ENCODE data around the gene JARID2. TPM values are rescaled to one million over a fixed set of nuclear protein-coding genes. Genes with fewer than 3 reads are reported as not detected.

The JARID2 gene
- total RNA-seq, 4 donors from 2014 or later, result 11.6 to 22.5 (median 16.4) TPM

GRCh38 chr6:15309611-15310283 is 63.9 kb downstream of the JARID2 start:
- no peaks in the 10 kb centered on the region for H3K9me3 ChIP-seq
- H3K4me1 ChIP-seq, result peaks cover 70 to 76% of the 10 kb centered on the region in 2 donors
- intact Hi-C loops (cut with DNase I; ENCODE audit: low total_unique reads) (no loop called here), in situ Hi-C loops (cut with MboI; ENCODE audit: low sequenced_read_pairs in 4 of 4) (no loop called here)
- peak overlapping the region in 3 of 4 donors; percentile 38 to 66 (median 51) for H3K27ac ChIP-seq
- TF ChIP-seq CTCF (IDR thresholded peaks at IDR 0.05 in 4 of 5, conservative IDR thresholded peaks at IDR 0.05 in 1 of 5) (no peak), POLR2A (IDR thresholded peaks at IDR 0.05) (no peak)
- no peaks in the 10 kb centered on the region for H3K36me3 ChIP-seq
- no peaks in the 10 kb centered on the region for H3K27me3 ChIP-seq
- H3K4me3 ChIP-seq, result no peak overlapping the region
- no peak for DNase-seq
- no peak for ATAC-seq

- in situ Hi-C loops (cut with MboI; ENCODE audit: low sequenced_read_pairs in 4 of 4) (no loop called here), intact Hi-C loops (cut with DNase I; ENCODE audit: low total_unique reads) (no loop called here)
- ATAC-seq (peak; percentile 34 to 42), DNase-seq (no peak)
- H3K4me3 ChIP-seq, result no peak overlapping the region
- H3K4me1 ChIP-seq, result peaks cover 69 to 70% of the 10 kb centered on the region in 2 donors
- H3K27ac ChIP-seq, result peak overlapping the region; percentile 25 to 66 (median 44)
- TF ChIP-seq CTCF (IDR thresholded peaks at IDR 0.05 in 4 of 5, conservative IDR thresholded peaks at IDR 0.05 in 1 of 5), result no peak
- no peaks in the 10 kb centered on the region for H3K9me3 ChIP-seq
- H3K36me3 ChIP-seq, result no peaks in the 10 kb centered on the region
- H3K27me3 ChIP-seq, result no peaks in the 10 kb centered on the region
Measured at GRCh38 chr6:15310680-15311079, 64.8 kb downstream of the JARID2 start.

GRCh38 chr6:15312500-15312899 is 66.6 kb downstream of the JARID2 start:
- peak overlapping the region in 2 of 4 donors; percentile 51 to 66 for H3K27ac ChIP-seq
- no peaks in the 10 kb centered on the region for H3K9me3 ChIP-seq
- in situ Hi-C loops (cut with MboI; ENCODE audit: low sequenced_read_pairs in 4 of 4), result no loop called here
- peaks cover 65 to 70% of the 10 kb centered on the region in 2 donors for H3K4me1 ChIP-seq
- H3K27me3 ChIP-seq, result no peaks in the 10 kb centered on the region
- no peak overlapping the region for H3K4me3 ChIP-seq
- TF ChIP-seq POLR2A (IDR thresholded peaks at IDR 0.05), result no peak
- no peak for TF ChIP-seq CTCF (IDR thresholded peaks at IDR 0.05 in 4 of 5, conservative IDR thresholded peaks at IDR 0.05 in 1 of 5)
- DNase-seq (no peak), ATAC-seq (no peak)
- no peaks in the 10 kb centered on the region for H3K36me3 ChIP-seq
- intact Hi-C loops (cut with DNase I; ENCODE audit: low total_unique reads), result no loop called here

GRCh38 chr6:15313367-15313766 is 67.5 kb downstream of the JARID2 start:
- Histone ChIP-seq H3K9me3 (no peaks in the 10 kb centered on the region), H3K4me3 (peak overlapping the region in 1 of 4 donors; percentile 11), H3K4me1 (peaks cover 59 to 70% of the 10 kb centered on the region in 2 donors), H3K27me3 (no peaks in the 10 kb centered on the region), H3K36me3 (no peaks in the 10 kb centered on the region), H3K27ac (peak overlapping the region in 2 of 4 donors; percentile 51 to 66)
- in situ Hi-C loops (cut with MboI; ENCODE audit: low sequenced_read_pairs in 4 of 4) (no loop called here), intact Hi-C loops (cut with DNase I; ENCODE audit: low total_unique reads) (no loop called here)
- no peak for TF ChIP-seq CTCF (IDR thresholded peaks at IDR 0.05 in 4 of 5, conservative IDR thresholded peaks at IDR 0.05 in 1 of 5)
- no peak for TF ChIP-seq POLR2A (IDR thresholded peaks at IDR 0.05)
- DNase-seq (peak; percentile 22 to 60), ATAC-seq (peak; percentile 51 to 69)

Measured in gastrocnemius medialis (tissue), 4 donors.